Mucosa of descending colon (tissue), 3 donors: ENCODE measurements around the gene HHIP. TPM values are rescaled to one million over a fixed set of nuclear protein-coding genes. Genes with fewer than 3 reads are reported as not detected.

ENCODE experiments used
- ATAC-seq: fragments of 200-7000 bp; cut with Tn5 transposase; one replicate; pipeline ENCODE4 v1.9.1; 2020; ENCODE audit warnings: mild to moderate bottlenecking, moderate library complexity
- DNase-seq, 3 donors: peaks; one replicate each; pipeline ENCODE4 v3.0.0-alpha.2; 2020
- H3K36me3 ChIP-seq: fragments of 200-600 bp; one replicate; pipeline ENCODE4 v1.8.0; 2021; ENCODE audit warnings: low read depth, mild to moderate bottlenecking
- H3K4me1 ChIP-seq: fragments of 200-600 bp; one replicate; pipeline ENCODE4 v1.8.0; 2021; ENCODE audit warnings: low read depth, mild to moderate bottlenecking
- H3K4me3 ChIP-seq: fragments of 200-600 bp; one replicate; pipeline ENCODE4 v1.8.0; 2021; ENCODE audit warnings: mild to moderate bottlenecking
- H3K9me3 ChIP-seq: fragments of 200-600 bp; one replicate; pipeline ENCODE4 v1.8.0; 2021; ENCODE audit warnings: mild to moderate bottlenecking
- intact Hi-C, 2 donors: fragments of 100-400 bp; cut with DNase I in 1 of 2; cut with micrococcal nuclease in 1 of 2; formaldehyde crosslinking; loops; one replicate each; pipeline versions ENCODE4 v1.11.0 to v1.11.1; 2022; cut with DNase I, micrococcal nuclease
- total RNA-seq, 3 donors: library from RNA; stranded (reverse); fragmentation: NEBNext Ultra II Directional in 2 of 3; extraction: Animal tissue kit (Norgen Biotek cat#: 25700) in 2 of 3; gene quantifications; one replicate each; pipeline versions ENCODE4 v1.2.1 to v1.2.4, GENCODE V29; 2021 to 2023
- TF ChIP-seq, protein P1 (sequence below): fragments of 200-600 bp; IDR thresholded peaks from one replicate; pipeline ENCODE4 v1.8.0; 2022; ENCODE audit warnings: antibody characterized with exemption, mild to moderate bottlenecking
- donor health status: DM: no; HTN: no; CAD: no; lungs with moderate emphysema.
- donor health status: DM: no; HTN: no; CAD: no.
- donor health status: DM: no; HTN: yes; CAD: no.

HHIP gene
- total RNA-seq, 3 donors from 2014 or later: 2.4 to 5.5 (median 2.7) TPM

DNA sequence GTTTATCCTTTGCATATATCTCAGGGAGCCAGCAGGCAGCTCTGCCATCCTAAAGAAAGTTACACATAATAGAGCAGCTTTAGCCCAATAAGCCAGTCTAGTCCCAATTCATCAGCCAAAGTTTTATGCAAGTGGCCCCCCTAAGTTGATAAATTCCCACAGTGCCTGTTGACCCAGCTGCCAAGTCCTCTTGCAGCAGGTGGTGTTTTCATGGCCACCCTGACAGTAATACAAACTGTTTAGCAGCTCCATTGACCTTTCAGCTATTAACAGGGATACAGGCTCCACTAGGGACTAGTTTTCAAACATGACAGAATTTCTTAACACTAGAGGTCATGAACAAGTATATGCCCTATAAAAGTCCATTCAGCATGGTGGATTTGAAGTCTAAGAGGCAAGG lies 77.5 kb downstream of the HHIP start:
- TF ChIP-seq, protein P1, sequence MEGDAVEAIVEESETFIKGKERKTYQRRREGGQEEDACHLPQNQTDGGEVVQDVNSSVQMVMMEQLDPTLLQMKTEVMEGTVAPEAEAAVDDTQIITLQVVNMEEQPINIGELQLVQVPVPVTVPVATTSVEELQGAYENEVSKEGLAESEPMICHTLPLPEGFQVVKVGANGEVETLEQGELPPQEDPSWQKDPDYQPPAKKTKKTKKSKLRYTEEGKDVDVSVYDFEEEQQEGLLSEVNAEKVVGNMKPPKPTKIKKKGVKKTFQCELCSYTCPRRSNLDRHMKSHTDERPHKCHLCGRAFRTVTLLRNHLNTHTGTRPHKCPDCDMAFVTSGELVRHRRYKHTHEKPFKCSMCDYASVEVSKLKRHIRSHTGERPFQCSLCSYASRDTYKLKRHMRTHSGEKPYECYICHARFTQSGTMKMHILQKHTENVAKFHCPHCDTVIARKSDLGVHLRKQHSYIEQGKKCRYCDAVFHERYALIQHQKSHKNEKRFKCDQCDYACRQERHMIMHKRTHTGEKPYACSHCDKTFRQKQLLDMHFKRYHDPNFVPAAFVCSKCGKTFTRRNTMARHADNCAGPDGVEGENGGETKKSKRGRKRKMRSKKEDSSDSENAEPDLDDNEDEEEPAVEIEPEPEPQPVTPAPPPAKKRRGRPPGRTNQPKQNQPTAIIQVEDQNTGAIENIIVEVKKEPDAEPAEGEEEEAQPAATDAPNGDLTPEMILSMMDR: no peak
- H3K4me3 ChIP-seq: no peak overlapping the region
- H3K36me3 ChIP-seq: no peaks in the 10 kb centered on the region
- intact Hi-C loops: no loop called here
- no peak for DNase-seq
- no peak for ATAC-seq
- H3K4me1 ChIP-seq: no peaks in the 10 kb centered on the region
- no peaks in the 10 kb centered on the region for H3K9me3 ChIP-seq

GRCh38 chr4:144729175-144729574 lies 83.2 kb downstream of the HHIP start:
- TF ChIP-seq, protein P1: no peak
- DNase-seq (no peak), ATAC-seq (no peak)
- no peaks in the 10 kb centered on the region for H3K36me3 ChIP-seq
- H3K4me1 ChIP-seq: no peaks in the 10 kb centered on the region
- intact Hi-C loops: no loop called here
- H3K9me3 ChIP-seq: no peaks in the 10 kb centered on the region
- H3K4me3 ChIP-seq: no peak overlapping the region

- ATAC-seq: no peak
- no peaks in the 10 kb centered on the region for H3K36me3 ChIP-seq
- no peak for DNase-seq
- H3K4me1 ChIP-seq: no peaks in the 10 kb centered on the region
- intact Hi-C loops: no loop called here
- H3K9me3 ChIP-seq: no peaks in the 10 kb centered on the region
- no peak overlapping the region for H3K4me3 ChIP-seq
- TF ChIP-seq, protein P1: no peak
These were observed 86.8 kb downstream of the HHIP start for GRCh38 chr4:144732584-144733428.

DNA sequence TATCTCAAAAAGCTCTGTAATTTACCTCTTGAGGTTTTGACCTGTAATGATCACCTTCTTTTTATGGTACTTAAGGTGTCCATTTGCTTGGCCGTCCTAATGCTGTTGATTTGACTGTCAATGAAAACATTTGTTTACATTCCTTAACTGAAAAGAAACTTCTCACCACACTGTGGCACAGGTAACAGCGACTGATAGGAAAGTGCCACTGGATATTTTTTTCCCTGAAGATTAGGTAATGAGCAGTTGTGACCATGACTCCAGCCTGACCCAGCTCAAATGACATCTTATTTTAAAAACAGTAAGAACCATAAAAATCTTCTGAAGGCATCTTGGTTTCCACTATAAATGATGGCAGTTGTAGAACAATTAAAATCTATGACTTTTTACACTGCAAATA lies 87.6 kb downstream of the HHIP start:
- ATAC-seq: no peak
- DNase-seq: no peak
- intact Hi-C loops: no loop called here

GRCh38 chr4:144734522-144734921 lies 88.6 kb downstream of the HHIP start:
- TF ChIP-seq, protein P1: no peak
- no peaks in the 10 kb centered on the region for H3K36me3 ChIP-seq
- DNase-seq (no peak), ATAC-seq (no peak)
- no peaks in the 10 kb centered on the region for H3K9me3 ChIP-seq
- intact Hi-C loops: no loop called here
- no peaks in the 10 kb centered on the region for H3K4me1 ChIP-seq
- no peak overlapping the region for H3K4me3 ChIP-seq

More for the DNA sequence above, 87.6 kb downstream of the HHIP start:
- TF ChIP-seq, protein P1: no peak
- H3K4me1 ChIP-seq: no peaks in the 10 kb centered on the region
- no peak overlapping the region for H3K4me3 ChIP-seq
- no peaks in the 10 kb centered on the region for H3K36me3 ChIP-seq
- no peaks in the 10 kb centered on the region for H3K9me3 ChIP-seq
